NCI-H2081 treated with DMSO at 0.1 percent for 48 hours (cell line): ENCODE results near the gene HDAC1.
"Not testable (repeated sequence)": the region's sequence is repeated elsewhere in the genome, so short reads cannot be mapped to it uniquely, and the experiment has no call there.

ENCODE experiments used
- DNase-seq: peaks from one replicate; lab custom pipeline; 2025; lab: John Stamatoyannopoulos, UW

HDAC1 gene

GRCh38 chr1:32349211-32349708, 57.4 kb downstream of the HDAC1 start:
- no peak for DNase-seq

GRCh38 chr1:32350785-32351398, 59.0 kb downstream of the HDAC1 start:
- no peak for DNase-seq

- DNase-seq = peak; percentile 87
These were observed 59.7 kb downstream of the HDAC1 start for GRCh38 chr1:32351399-32352238.

- no peak for DNase-seq
These were observed 60.4 kb downstream of the HDAC1 start for GRCh38 chr1:32352239-32352745.

DNA sequence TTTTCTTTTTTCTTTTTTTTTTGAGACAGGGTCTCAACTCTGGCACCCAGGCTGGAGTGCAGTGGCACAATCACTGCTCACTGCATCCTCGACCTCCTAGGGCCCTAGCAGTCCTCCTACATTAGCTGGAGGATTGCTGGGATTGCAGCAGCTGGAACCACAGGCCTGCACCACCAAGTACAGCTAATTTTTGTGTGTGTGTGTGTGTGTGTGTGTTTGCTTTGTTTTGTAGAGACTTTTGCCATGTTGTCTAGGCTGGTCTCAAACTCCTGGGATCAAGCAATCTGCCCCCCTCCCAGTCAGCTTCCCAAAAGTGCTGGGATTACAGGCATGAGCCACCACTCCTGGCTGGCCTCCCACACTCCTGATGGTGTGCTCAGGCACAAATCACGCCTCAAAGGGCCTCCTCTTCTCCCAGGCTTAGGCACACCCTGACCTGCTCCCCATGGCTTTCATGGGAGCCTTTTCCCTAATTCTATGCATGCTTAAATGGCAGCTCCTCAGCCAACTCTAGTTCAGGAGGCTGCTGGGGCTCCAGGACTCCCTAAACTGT, 61.0 kb downstream of the HDAC1 start:
- no peak for DNase-seq

DNA sequence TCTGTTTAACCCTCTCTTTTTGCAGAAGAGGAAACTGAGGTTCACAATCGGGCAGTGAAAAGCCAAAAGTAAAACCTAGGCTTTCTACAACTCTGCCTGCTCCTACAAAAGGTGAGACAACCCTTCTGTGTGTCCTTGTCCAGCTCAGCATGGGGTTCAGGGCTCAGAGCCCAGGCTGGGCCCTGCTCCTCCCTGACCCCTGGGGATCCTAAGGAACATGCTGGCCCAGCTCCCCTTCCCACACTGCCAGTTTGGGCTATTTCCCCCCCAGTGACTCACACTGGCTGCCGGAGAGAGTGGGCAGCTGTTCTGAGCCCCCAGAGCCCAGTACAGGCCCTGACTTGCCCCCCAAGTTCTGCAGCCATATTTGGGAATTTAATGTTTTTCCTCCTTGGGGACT, 61.5 kb downstream of the HDAC1 start:
- no peak for DNase-seq

GRCh38 chr1:32353886-32354570, 62.1 kb downstream of the HDAC1 start:
- no peak for DNase-seq

- not testable (repeated sequence) for DNase-seq
These were observed 63.9 kb downstream of the HDAC1 start for GRCh38 chr1:32355778-32356177.

DNA sequence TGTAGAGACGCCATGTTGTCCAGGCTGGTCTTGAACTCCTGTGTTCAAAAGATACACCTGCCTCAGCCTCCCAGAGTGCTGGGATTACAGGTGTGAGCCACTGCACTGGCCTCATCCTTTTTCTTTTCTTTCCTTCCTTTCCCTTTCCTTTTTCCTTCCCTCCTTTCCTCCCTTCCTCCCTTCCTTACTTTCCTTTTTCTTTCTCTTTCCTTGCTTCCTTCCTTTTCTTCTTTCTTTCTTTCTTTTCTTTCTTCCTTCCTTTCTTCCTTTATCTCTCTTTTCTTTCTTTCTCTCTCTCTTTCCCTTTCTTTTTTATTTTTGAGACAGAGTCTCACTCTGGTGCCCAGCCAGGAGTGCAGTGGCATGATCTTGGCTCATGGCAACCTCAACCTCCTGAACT, 64.6 kb downstream of the HDAC1 start:
- no peak for DNase-seq

- DNase-seq = no peak
These were observed 65.7 kb downstream of the HDAC1 start for GRCh38 chr1:32357614-32358013.

DNA sequence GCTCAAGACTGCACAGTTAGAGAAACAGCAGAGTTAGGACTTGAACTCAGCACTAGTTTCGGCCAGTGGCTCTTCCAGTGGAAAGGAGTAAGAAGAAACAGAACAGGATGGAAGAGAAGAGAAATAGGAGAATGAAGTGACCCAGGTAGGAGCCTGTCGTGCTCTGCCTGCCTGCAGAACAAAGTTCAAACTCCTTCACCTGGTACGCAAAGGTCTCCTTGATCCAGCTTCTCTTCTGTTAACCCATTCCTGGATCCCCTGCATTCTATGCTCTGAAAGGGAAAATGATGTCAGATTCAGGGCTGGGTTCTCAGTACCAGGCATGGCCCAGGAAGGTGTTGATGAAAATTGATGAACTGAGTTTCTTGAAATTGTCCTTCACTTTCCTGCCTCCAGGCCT, 66.6 kb downstream of the HDAC1 start:
- DNase-seq = no peak

DNA sequence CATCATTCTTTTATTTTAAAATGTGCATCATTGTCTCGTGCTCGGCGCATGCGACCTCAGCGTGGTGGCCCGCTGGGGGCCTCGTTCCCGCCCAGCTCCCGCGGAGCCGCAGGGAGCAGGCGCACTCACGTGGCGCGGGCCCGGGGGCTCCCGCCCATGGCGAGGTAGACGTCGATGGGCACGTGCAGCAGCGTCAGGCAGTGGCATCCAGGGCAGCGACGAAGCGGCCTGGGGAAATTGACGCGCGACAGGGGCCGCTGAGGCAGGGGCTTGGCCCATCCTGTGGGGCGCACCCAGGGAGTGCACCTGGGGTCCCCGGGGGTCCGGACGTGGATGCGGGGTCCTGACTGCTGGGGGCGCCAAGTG, 69.4 kb downstream of the HDAC1 start:
- no peak for DNase-seq

DNA sequence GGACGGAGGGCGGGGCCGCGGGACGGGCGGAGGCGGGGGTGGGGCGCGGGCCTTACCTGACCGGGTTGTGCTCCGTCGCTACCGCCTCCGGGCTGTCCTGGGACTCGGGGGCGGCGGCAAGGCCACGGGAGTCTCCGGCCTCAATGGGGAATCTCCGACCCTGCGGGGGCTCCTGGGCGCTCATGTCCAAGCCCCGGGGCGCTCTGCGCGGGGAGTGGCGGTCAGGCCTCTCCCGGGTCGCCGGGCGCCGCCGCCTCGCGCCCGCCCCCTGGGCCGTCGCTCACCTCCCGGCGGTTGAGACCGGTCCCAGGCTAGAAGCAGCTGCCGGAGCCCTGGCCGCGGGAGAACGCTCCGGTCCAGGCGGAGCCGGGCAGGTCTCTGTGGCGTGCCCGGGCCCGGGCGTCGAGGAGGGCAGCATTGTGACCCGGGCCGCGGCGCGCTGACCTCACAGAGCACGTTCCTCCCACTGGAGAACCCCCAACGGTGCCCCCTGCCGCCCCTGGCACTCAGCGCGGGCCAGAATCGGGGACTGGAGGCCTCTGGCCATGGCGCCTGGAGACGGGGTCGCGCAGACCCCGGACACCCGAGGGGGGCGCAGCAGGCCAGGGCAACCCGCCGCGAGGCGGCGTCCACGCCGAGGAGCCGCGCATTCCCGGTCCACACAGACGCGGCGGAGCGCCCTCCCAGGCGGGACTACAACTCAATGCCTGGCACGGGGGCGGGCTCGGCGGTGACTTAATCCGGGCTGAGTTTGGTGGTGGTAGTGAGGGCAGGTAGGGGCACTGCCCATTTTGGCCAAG, 70.0 kb downstream of the HDAC1 start:
- DNase-seq = no peak

DNA sequence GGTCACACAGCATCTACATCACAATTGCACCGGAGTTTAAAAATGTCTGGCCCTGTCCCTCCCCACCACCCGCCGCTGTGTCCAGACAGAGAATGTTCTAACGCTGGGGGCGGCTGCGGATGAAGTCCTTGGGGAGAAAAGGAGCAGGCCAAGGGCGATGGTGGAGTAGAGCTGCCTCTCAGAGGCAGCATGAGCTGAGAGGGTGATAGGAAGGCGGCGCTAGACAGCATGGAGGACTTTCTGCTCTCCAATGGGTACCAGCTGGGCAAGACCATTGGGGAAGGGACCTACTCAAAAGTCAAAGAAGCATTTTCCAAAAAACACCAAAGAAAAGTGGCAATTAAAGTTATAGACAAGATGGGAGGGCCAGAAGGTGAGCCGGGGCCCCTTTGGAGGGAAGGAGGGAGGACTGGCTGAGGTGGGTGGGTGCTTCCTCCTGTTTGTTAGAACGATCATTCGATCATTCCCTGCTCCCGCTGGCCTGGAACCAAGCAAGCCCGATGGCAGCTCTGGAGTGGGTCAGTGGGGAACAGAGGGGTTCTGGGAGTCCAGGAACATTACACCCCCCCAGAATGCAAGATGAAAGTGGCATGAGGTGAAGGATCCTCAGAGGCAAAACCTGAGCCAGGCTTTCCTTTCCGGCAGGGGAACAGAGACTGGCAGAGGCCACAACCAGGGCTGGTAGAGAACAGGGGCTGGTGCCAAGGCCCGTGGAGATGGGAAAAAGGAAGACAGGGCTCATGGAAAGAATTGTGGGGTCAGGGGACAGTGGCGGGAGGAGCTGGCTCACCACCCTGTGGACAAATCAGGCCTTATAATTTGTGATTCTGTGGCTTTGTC, 70.8 kb downstream of the HDAC1 start, which contains the start of the genes FAM229A and TSSK3:
Gene FAM229A (minus strand): TSS at position 12 of the 840 bp plus-strand sequence. CDS start 394 bp downstream, outside the sequence.
Gene TSSK3 (plus strand): TSS at position 66 of the 840 bp plus-strand sequence. CDS start 163 bp downstream, at position 229.
- DNase-seq = no peak

DNA sequence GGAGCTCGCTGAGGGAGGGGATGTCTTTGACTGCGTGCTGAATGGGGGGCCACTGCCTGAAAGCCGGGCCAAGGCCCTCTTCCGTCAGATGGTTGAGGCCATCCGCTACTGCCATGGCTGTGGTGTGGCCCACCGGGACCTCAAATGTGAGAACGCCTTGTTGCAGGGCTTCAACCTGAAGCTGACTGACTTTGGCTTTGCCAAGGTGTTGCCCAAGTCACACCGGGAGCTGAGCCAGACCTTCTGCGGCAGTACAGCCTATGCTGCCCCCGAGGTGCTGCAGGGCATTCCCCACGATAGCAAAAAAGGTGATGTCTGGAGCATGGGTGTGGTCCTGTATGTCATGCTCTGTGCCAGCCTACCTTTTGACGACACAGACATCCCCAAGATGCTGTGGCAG, 71.8 kb downstream of the HDAC1 start:
- no peak for DNase-seq

DNA sequence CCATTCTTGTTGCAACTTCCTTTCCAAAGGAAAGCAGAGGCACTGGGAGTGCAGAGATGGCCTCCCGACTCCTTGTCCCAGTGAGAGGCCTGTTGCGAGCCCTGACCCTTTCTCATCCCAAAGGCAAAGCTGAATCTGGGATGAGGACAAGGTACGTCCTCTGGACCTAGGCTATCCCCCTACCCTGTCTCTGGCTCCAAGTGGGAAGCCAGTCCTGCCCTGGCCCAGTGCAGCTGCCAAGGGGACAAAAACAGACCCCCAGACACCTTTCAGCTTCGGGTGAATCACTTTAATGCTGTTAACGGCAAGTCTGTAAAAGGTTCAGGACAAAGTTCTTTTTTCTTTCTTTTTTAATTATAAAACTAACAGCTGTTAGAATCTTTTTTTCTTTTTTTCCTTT, 73.0 kb downstream of the HDAC1 start:
- no peak for DNase-seq

- no peak for DNase-seq
These were observed 73.6 kb downstream of the HDAC1 start for GRCh38 chr1:32365445-32365844.

GRCh38 chr1:32367912-32368635, 76.2 kb downstream of the HDAC1 start:
- DNase-seq = no peak

DNA sequence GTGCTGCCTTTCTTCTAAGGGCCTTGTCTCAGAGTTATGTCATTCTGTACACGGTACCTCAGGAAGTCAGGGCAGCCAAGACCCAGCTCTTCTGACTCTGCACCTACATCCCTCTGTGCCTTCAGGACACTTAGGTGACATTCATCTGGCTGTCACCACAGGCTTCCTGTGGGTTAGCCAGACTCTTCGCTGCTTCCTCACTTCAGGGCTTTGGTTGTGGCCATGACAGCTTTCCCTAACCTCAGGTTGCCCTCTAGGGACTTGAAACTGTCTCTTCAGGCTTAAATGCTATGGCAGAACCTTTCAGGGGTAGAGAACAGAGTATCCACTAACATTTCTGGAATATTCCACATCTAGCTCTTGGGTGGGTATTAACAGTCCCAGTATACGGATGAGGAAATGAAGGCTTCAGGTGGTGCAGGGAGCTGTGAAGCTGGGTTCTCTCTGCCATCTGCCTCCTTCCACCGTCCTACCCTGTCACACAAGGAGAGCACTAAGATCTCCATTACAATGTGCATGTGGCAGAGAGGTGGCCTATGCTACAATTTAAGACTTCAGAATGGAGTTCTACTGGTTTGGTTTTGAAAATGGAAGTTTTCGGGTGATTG, 80.4 kb downstream of the HDAC1 start:
- DNase-seq = no peak
